ENCODE measurements around the gene IL22RA2. TPM values are rescaled to one million over a fixed set of nuclear protein-coding genes. Genes with fewer than 3 reads are reported as not detected.
"Not testable (repeated sequence)": the region's sequence is repeated elsewhere in the genome, so short reads cannot be mapped to it uniquely, and the experiment has no call there.

The IL22RA2 gene
- total RNA-seq, 1 donor from 2014 or later: not detected

DNA sequence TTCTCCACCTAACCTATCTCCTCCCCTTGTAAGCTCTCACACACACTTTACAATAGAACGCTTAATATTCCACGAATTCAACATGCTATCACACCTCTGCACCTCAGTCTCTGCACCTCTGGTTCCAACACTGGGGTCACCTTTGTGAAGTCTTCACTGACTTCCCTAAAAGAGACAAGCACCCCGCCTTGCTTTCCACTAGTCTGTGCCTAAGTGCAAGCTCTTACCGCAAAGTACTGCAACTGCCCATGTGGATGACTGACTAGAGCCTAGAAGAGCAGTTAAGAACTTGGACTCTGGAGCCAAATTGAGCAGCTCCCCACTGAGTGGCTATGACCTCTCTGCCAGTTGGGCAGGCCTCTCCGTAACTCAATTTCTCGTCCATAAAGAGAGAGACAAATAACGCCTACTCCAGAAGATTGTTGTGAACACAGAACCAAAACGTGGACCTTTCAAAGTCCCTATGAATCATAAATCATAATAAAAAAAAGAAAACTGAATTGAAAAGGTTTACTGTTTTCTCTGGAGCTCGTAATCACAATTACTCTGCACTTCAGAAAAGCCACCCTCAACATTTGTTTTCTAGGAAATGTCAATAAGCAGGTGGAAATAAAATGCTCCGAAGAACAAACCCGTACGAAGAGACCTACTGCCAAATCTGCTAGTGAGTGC, 44.5 kb upstream of the IL22RA2 start:
- H3K36me3 ChIP-seq: peaks cover 3% of the 10 kb centered on the region
- intact Hi-C loops (cut with DNase I): no loop called here
- TF ChIP-seq CTCF (IDR thresholded peaks at IDR 0.05): no peak
- H3K4me1 ChIP-seq: peaks cover 78% of the 10 kb centered on the region
- peak overlapping the region; percentile 99 for H3K27ac ChIP-seq
- peak overlapping the region; percentile 75 for H3K4me3 ChIP-seq
- peak; percentile 46 to 60 for ATAC-seq
- no peaks in the 10 kb centered on the region for H3K27me3 ChIP-seq (ENCODE audit: low read depth)
- H3K9me3 ChIP-seq: no peaks in the 10 kb centered on the region
- peak; percentile 59 for DNase-seq

DNA sequence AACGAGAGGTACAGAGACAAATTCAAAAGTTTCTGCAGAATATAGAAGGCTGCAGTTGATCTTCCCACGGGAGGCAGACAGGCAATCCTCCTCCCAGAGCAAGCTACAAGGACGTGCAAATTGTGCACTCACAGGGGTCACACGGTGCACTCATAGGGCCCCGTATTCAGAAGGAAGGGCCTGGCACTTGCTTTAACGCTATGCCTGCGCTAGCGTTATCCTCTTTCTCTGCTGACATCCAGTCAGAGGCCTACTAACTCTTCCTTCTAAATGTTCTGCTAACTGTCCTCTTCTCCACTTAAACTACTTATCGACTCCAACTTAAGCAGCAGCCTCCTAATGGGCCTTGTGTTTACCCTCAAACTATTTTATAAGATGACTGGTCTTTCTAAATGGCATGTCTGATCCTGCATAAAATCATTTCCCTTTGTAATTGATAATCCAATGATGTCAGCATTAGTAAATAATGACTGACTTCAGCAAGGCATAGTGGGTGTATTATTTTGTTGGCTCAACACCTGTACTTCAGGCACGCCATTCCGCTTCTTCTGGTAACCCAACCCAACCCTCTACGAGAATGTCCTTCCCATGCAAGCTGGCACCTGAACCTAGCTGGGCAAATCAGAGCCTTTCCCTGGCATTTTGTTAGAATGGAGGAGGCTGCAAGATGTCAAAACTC, 43.6 kb upstream of the IL22RA2 start:
- H3K36me3 ChIP-seq: peaks cover 3% of the 10 kb centered on the region
- ATAC-seq: peak in 1 of 2 donors; percentile 20
- no peak for TF ChIP-seq CTCF (IDR thresholded peaks at IDR 0.05)
- intact Hi-C loops (cut with DNase I): no loop called here
- no peaks in the 10 kb centered on the region for H3K27me3 ChIP-seq (ENCODE audit: low read depth)
- no peaks in the 10 kb centered on the region for H3K9me3 ChIP-seq
- H3K4me1 ChIP-seq: peaks cover 78% of the 10 kb centered on the region
- DNase-seq: no peak
- H3K27ac ChIP-seq: peak overlapping the region; percentile 99
- peak overlapping the region; percentile 75 for H3K4me3 ChIP-seq

- intact Hi-C loops (cut with DNase I): no loop called here
- no peak for ATAC-seq
- Histone ChIP-seq H3K27ac (peak overlapping the region; percentile 99), H3K4me3 (peak overlapping the region; percentile 75), H3K36me3 (peaks cover 7% of the 10 kb centered on the region), H3K27me3 (ENCODE audit: low read depth) (no peaks in the 10 kb centered on the region), H3K4me1 (peaks cover 78% of the 10 kb centered on the region), H3K9me3 (no peaks in the 10 kb centered on the region)
- DNase-seq: no peak
- TF ChIP-seq CTCF (IDR thresholded peaks at IDR 0.05): no peak
These were observed 42.7 kb upstream of the IL22RA2 start for GRCh38 chr6:137216106-137216505.

DNA sequence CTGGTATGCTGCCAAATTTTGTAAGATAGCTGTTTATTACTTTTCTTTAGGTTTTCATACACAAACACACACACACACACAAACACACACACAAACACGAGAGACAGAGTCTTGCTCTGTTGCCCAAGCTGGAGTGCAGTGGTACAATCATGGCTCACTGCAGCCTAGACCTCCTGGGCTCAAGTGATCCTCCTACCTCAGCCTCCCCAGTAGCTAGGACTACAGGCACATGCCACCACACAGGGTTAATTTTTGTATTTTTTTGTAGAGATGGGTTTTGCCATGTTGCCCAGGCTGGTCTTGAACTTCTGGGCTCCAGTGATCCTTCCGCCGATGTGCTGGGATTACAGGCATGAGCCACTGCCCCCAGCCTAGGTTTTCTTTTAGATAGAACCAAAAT, 42.2 kb upstream of the IL22RA2 start:
- H3K36me3 ChIP-seq; intact Hi-C loops (cut with DNase I); H3K27me3 ChIP-seq (ENCODE audit: low read depth); H3K9me3 ChIP-seq; ATAC-seq; DNase-seq: not testable (repeated sequence)
- peak overlapping the region; percentile 99 for H3K27ac ChIP-seq
- peak overlapping the region; percentile 75 for H3K4me3 ChIP-seq
- peaks cover 78% of the 10 kb centered on the region for H3K4me1 ChIP-seq

GRCh38 chr6:137214931-137215330, 41.5 kb upstream of the IL22RA2 start:
- Histone ChIP-seq H3K4me3 (peak overlapping the region; percentile 75), H3K27ac (peak overlapping the region; percentile 99), H3K9me3 (no peaks in the 10 kb centered on the region), H3K36me3 (peaks cover 9% of the 10 kb centered on the region), H3K4me1 (peaks cover 78% of the 10 kb centered on the region), H3K27me3 (ENCODE audit: low read depth) (no peaks in the 10 kb centered on the region)
- intact Hi-C loops (cut with DNase I): no loop called here
- ATAC-seq: no peak
- no peak for TF ChIP-seq CTCF (IDR thresholded peaks at IDR 0.05)
- DNase-seq: no peak

DNA sequence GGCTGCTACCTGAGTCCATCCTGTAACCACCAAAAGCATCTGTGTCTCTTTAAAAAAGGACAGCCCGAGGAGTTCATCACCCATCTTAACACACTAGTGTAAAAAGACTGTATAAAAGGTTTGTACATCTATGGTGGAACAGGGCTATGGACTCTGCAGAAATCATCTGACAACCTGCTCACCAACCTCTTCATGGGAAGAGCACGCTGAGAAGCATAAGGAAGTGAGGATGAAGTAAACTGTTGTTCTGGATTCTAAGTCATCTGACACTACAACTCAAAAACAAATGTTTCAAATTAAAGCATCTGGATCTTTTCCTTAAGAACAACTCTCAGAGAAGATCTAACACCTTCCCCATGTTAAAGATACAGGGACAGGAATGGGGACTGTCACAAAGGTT, 40.4 kb upstream of the IL22RA2 start:
- Histone ChIP-seq H3K27ac (peak overlapping the region; percentile 99), H3K27me3 (ENCODE audit: low read depth) (no peaks in the 10 kb centered on the region), H3K4me1 (peaks cover 84% of the 10 kb centered on the region), H3K36me3 (peaks cover 11% of the 10 kb centered on the region), H3K9me3 (no peaks in the 10 kb centered on the region), H3K4me3 (peak overlapping the region; percentile 75)
- DNase-seq (no peak), ATAC-seq (no peak)
- intact Hi-C loops (cut with DNase I): no loop called here
- TF ChIP-seq CTCF (IDR thresholded peaks at IDR 0.05): no peak
